Airway epithelial cell (primary cell): ENCODE data around the gene ANKRD1. TPM values are rescaled to one million over a fixed set of nuclear protein-coding genes. Genes with fewer than 3 reads are reported as not detected.

Experiments used
- total RNA-seq: library from RNA; depleted of rRNA; stranded (reverse); fragments of >200 nt; gene quantifications from 2 replicates; pipeline ENCODE4 v1.2.3, GENCODE V29; 2015

The ANKRD1 gene
- total RNA-seq: 3.3 TPM in 2 replicates

DNA sequence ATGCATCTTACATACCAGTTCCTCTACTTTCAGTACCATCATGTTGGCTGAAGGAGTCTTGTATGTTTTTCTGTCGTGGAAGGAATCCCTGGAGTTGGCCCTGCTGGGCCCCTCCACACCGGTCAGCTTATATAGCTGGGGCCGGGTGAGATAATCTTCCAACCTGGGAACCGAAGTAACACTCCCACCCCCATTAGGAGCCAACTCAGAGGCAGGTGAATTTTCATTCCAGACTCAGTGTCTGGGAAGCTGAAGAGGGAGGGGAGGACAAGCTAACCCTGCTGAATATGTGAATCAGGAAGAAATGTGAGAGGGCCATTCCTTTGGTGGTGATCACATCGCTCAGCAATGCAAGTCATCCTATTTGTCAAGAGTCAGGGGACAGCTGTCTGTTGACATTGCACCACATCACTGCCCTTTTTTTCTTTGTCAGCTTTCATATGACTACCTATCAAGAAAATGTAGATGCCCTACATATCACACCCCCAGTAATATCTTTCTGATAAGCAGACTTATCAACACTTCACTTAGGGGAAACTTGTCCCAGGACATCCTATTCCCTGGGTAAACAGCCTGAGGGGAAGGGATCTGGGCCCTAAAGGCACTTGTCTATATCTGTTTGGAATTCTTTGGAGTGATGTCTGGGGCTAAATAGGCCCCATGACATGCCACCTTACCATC lies at the start of gene ANKRD1:
TSS of gene ANKRD1 (minus strand) at position 102 of the 681 bp plus-strand sequence. CDS start at position 42, 60 bp downstream.

DNA sequence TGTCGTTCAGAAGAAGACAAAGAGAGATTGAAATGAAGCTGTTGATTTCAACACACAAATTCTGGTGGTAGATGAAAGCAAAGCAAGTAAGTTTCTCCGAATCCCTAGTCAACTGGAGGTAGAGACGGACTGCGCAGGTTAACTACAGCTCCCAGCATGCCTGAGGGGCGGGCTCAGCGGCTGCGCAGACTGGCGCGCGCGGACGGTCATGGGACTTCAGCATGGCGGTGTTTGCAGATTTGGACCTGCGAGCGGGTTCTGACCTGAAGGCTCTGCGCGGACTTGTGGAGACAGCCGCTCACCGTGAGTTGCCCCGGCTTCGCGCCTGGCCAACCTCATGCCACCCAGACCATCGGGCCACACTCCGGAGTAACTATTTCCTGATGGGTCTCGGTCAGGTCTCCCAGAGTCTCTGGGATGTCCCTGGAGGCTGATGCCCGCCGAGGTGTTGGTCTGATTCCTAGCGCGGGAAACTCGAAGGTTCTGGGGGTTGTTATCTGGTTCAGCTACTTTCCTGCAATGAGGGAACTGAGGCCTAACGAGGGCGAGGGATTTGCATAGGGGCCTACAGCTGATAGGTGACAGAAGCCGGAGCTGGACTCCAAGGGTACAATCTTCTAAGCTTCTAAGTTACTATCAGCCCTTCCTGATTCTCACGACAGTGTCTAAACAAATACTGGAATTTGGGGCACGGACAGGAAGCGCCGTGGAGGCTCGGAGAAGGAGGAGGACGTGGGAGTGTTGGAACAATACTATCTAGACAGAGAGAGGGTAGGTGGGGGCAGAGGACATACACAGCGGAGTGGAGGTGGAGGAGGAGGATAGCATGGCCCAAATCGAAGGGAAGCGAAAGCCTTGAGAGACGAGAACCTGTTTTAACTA lies 48.9 kb downstream of the ANKRD1 start, which contains the start of gene RPP30:
TSS of gene RPP30 (plus strand) at position 209 of the 882 bp plus-strand sequence. CDS start at position 222, 13 bp downstream.

Other genes with a start within 250 kb of the ANKRD1 start
- 10.4 and 11.6 TPM in 2 replicates for gene HTR7, start 63.0 kb downstream of the ANKRD1 start, total RNA-seq
- 27.1 and 40.6 TPM in 2 replicates for gene RPP30, start 49.1 kb downstream of the ANKRD1 start, total RNA-seq